ENCODE results near the gene TMEM178B.

- no peak for TF ChIP-seq YY1 (IDR thresholded peaks at IDR 0.05; ENCODE audit: insufficient read depth, insufficient read length)
- TF ChIP-seq ZNF274 (IDR thresholded peaks at IDR 0.05; ENCODE audit: low read depth, low read length), result no peak
- TF ChIP-seq SUZ12 (IDR thresholded peaks at IDR 0.05; ENCODE audit: extremely low read depth, insufficient read depth, insufficient read length), result no peak
These were observed 146.5 kb downstream of the TMEM178B start for GRCh38 chr7:141220263-141220880.

All from NT2/D1 (cell line).